DND-41 (cell line): Measurements from ENCODE around the gene MYEOV.

Experiments used
- ATAC-seq: fragments of 200-7000 bp; cut with Tn5 transposase; 3 replicates; pipeline ENCODE4 v1.9.1; 2021; ENCODE audit warnings: low read depth; ENCODE audit not compliant: insufficient read depth
- DNase-seq: peaks from one replicate; pipeline ENCODE4 v3.0.0-alpha.2; 2020
- H2AFZ ChIP-seq: 2 replicates; pipeline ENCODE4 v1.6.0; 2012; ENCODE audit warnings: low read depth, low read length
- H3K27ac ChIP-seq: 2 replicates; pipeline ENCODE4 v1.5.1; 2012; ENCODE audit warnings: low read length, inconsistent platforms
- H3K27me3 ChIP-seq: fragments of 200-600 bp; sonication (generic); 2 replicates; pipeline ENCODE4 v1.6.0; 2012; ENCODE audit warnings: low read length, mild to moderate bottlenecking, inconsistent platforms; ENCODE audit not compliant: insufficient read depth, poor library complexity
- H3K36me3 ChIP-seq: 2 replicates; pipeline ENCODE4 v1.5.1; 2012; ENCODE audit warnings: low read length, inconsistent platforms; ENCODE audit not compliant: insufficient read depth
- H3K4me1 ChIP-seq: 2 replicates; pipeline ENCODE4 v1.5.1; 2012; ENCODE audit warnings: mild to moderate bottlenecking, low read length; ENCODE audit not compliant: insufficient read depth
- H3K4me2 ChIP-seq: 2 replicates; pipeline ENCODE4 v1.6.0; 2012; ENCODE audit warnings: mild to moderate bottlenecking, moderate library complexity, low read length, inconsistent platforms; ENCODE audit not compliant: insufficient read depth
- H3K4me3 ChIP-seq, 2 experiments: fragments of 200-600 bp in 1 of 2; shearing (Covaris generic) in 1 of 2; 2 replicates each; pipeline ENCODE4 v1.5.1; 2012 to 2016; ENCODE audit warnings: inconsistent platforms in 2 of 2, low read length in 2 of 2, mild to moderate bottlenecking in 2 of 2, low read depth in 1 of 2, moderate library complexity in 1 of 2
- H3K79me2 ChIP-seq: 2 replicates; pipeline ENCODE4 v1.6.0; 2012; ENCODE audit warnings: low read length, inconsistent platforms; ENCODE audit not compliant: insufficient read depth
- H3K9ac ChIP-seq: 2 replicates; pipeline ENCODE4 v1.6.0; 2012; ENCODE audit warnings: low read depth, mild to moderate bottlenecking, inconsistent platforms, low read length, moderate library complexity
- H3K9me3 ChIP-seq: 2 replicates; pipeline ENCODE4 v1.5.1; 2012; ENCODE audit warnings: low read length, moderate library complexity, mild to moderate bottlenecking, inconsistent platforms; ENCODE audit not compliant: insufficient read depth, severe bottlenecking
- H4K20me1 ChIP-seq: 2 replicates; pipeline ENCODE4 v1.6.0; 2012; ENCODE audit warnings: low read length; ENCODE audit not compliant: insufficient read depth
- CTCF ChIP-seq: IDR thresholded peaks from 2 replicates; pipeline ENCODE4 v1.5.1; 2012; ENCODE audit warnings: borderline replicate concordance, low read length, moderate library complexity, mild to moderate bottlenecking; ENCODE audit not compliant: poor library complexity, severe bottlenecking; ENCODE audit errors: extremely low read depth
- EZH2 ChIP-seq: IDR thresholded peaks from 3 replicates; pipeline ENCODE4 v1.6.1; 2012; ENCODE audit warnings: borderline replicate concordance, low read depth, mild to moderate bottlenecking, moderate library complexity, low read length, inconsistent platforms; ENCODE audit not compliant: severe bottlenecking

Gene MYEOV

GRCh38 chr11:69339983-69340565, 46.1 kb downstream of the MYEOV start:
- no peaks in the 10 kb centered on the region for H4K20me1 ChIP-seq
- H3K9me3 ChIP-seq = peaks cover 2% of the 10 kb centered on the region
- H3K27ac ChIP-seq = no peak overlapping the region
- no peaks in the 10 kb centered on the region for H3K79me2 ChIP-seq
- no peak for TF ChIP-seq CTCF
- TF ChIP-seq EZH2 = no peak
- H3K27me3 ChIP-seq = no peaks in the 10 kb centered on the region
- no peak overlapping the region for H2AFZ ChIP-seq
- no peaks in the 10 kb centered on the region for H3K4me1 ChIP-seq
- no peak for DNase-seq
- no peak overlapping the region for H3K4me2 ChIP-seq
- ATAC-seq = no peak
- no peak overlapping the region for H3K9ac ChIP-seq
- H3K36me3 ChIP-seq = no peaks in the 10 kb centered on the region
- no peak overlapping the region for H3K4me3 ChIP-seq

- Histone ChIP-seq H3K4me2 (no peak overlapping the region), H3K4me1 (no peaks in the 10 kb centered on the region), H3K4me3 (no peak overlapping the region), H3K36me3 (no peaks in the 10 kb centered on the region), H2AFZ (no peak overlapping the region), H3K79me2 (no peaks in the 10 kb centered on the region), H3K9me3 (peaks cover 2% of the 10 kb centered on the region), H4K20me1 (no peaks in the 10 kb centered on the region), H3K9ac (no peak overlapping the region), H3K27ac (no peak overlapping the region), H3K27me3 (no peaks in the 10 kb centered on the region)
- DNase-seq = no peak
- no peak for ATAC-seq
- TF ChIP-seq EZH2 (no peak), CTCF (no peak)
Observed at GRCh38 chr11:69342588-69343330, 48.8 kb downstream of the MYEOV start.

- H3K27me3 ChIP-seq = no peaks in the 10 kb centered on the region
- H3K9ac ChIP-seq = no peak overlapping the region
- TF ChIP-seq CTCF = no peak
- no peak for TF ChIP-seq EZH2
- H3K27ac ChIP-seq = no peak overlapping the region
- no peaks in the 10 kb centered on the region for H3K36me3 ChIP-seq
- no peaks in the 10 kb centered on the region for H3K79me2 ChIP-seq
- H3K4me3 ChIP-seq = no peak overlapping the region
- no peak for DNase-seq
- H3K9me3 ChIP-seq = peaks cover 7% of the 10 kb centered on the region
- no peaks in the 10 kb centered on the region for H3K4me1 ChIP-seq
- H2AFZ ChIP-seq = no peak overlapping the region
- H4K20me1 ChIP-seq = no peaks in the 10 kb centered on the region
- H3K4me2 ChIP-seq = no peak overlapping the region
- ATAC-seq = no peak
Observed at GRCh38 chr11:69343401-69344321, 49.7 kb downstream of the MYEOV start.
